Prostate gland (tissue), 2 donors: ENCODE data around the gene PSMD13. TPM values are rescaled to one million over a fixed set of nuclear protein-coding genes. Genes with fewer than 3 reads are reported as not detected.

ENCODE experiments used
- DNase-seq: peaks from one replicate; pipeline ENCODE4 v3.0.0-alpha.2; 2019; ENCODE audit warnings: low spot score
- H3K27ac ChIP-seq, 2 donors: fragments of 200-600 bp; sonication (generic); 2 replicates each; pipeline ENCODE4 v1.5.1; 2017 to 2019
- H3K27me3 ChIP-seq: fragments of 200-600 bp; sonication (generic); replicated peaks from 2 replicates; pipeline ENCODE4 v1.5.1; 2019; ENCODE audit not compliant: insufficient read depth
- H3K36me3 ChIP-seq, 2 donors: fragments of 200-600 bp; sonication (generic); 1 replicate in 1 of 2; 2 replicates in 1 of 2; pipeline versions ENCODE4 v1.5.1 to v1.8.1; 2017 to 2019
- H3K4me1 ChIP-seq: fragments of 200-600 bp; sonication (generic); replicated peaks from 2 replicates; pipeline ENCODE4 v1.5.1; 2019
- H3K4me3 ChIP-seq, 2 donors: fragments of 200-600 bp; sonication (generic); 2 replicates each; pipeline ENCODE4 v1.5.1; 2017 to 2019
- H3K9me3 ChIP-seq: fragments of 200-600 bp; sonication (generic); 2 replicates; pipeline ENCODE4 v1.5.1; 2017
- CTCF ChIP-seq, 4 experiments: fragments of 200-600 bp in 2 of 4; fragments of 450-650 bp in 2 of 4; sonication (generic) in 2 of 4; IDR thresholded peaks; 1 replicate in 3 of 4; 2 replicates in 1 of 4; pipeline ENCODE4 v1.5.1; 2016 to 2019; ENCODE audit warnings: antibody characterized with exemption in 4 of 4, mild to moderate bottlenecking in 2 of 4, moderate library complexity in 2 of 4
- POLR2A ChIP-seq: fragments of 450-650 bp; IDR thresholded peaks from one replicate; pipeline ENCODE4 v1.6.1; 2016; ENCODE audit warnings: antibody characterized with exemption, mild to moderate bottlenecking
- POLR2AphosphoS5 ChIP-seq: sonication (generic); formaldehyde crosslinking; IDR thresholded peaks from one replicate; pipeline ENCODE4 v1.6.1; 2017; ENCODE audit warnings: antibody characterized with exemption
- WGBS: methylation state at CpG from one replicate; pipeline ENCODE4 v1.1.5; 2018; 5-methylcytosine and 5-hydroxymethylcytosine counted together
- intact Hi-C: fragments of 100-400 bp; cut with DNase I; formaldehyde crosslinking; loops from one replicate; pipeline ENCODE4 v1.14.2; 2022
- total RNA-seq, 2 donors: library from RNA; depleted of rRNA; stranded (reverse); fragments of >200 nt; gene quantifications; one replicate each; pipeline ENCODE4 v1.1.0, GENCODE V29; 2016

PSMD13 gene
- total RNA-seq, 2 donors from 2014 or later, result 87.4 to 129 TPM

DNA sequence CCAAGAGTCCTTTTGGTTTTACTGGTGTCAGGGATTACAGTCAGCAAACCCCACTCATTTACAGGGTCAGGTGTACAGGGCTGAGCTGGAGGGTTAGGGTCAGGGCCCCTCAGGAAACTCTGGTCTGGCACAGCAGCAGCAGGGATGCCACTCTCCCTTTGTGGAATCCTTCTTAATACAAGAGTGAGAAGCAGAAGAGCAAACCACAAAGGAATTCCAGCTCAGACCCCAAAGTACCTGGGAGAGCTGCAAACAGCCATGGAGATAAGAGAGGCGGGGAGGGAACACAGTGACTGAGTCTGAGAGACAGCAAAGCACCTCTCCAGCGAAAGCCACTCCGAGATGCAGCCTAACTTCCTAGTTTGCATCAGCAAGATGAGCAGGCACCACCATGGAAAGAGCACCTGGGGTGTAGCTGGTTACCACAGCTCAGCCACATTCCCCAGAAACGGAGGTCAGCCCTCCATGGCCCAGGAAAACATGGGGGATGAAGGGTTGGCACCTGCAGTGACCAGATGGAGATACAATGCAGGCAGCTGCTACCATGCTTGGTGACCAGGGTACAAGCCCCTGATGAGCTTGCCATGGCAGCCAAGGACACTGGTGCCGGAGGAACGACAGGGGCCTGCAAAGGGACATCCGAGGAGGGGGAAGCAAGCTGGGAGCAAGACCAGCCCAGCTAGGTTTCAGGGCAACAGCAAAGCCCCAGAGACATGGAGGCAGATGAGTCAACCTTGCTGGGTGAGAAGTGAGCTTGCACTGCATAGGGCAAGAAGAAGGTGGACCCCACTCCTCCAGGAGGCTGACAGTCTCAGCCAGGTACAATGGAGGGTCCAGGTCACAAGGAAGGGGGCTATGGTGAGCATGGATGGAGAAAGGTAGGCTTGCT lies 33.5 kb upstream of the PSMD13 start:
- TF ChIP-seq CTCF (IDR thresholded peaks at IDR 0.05), result no peak
- TF ChIP-seq POLR2AphosphoS5, result no peak
- TF ChIP-seq POLR2A, result no peak
- intact Hi-C loops, result loop anchor here (5.0 kb wide), 1 partner anchor 154 kb away; no protein-coding TSS in a partner anchor

GRCh38 chr11:203945-204586 lies 32.7 kb upstream of the PSMD13 start:
- Histone ChIP-seq H3K27me3 (no peaks in the 10 kb centered on the region), H3K4me3 (no peak overlapping the region), H3K4me1 (peaks cover 6% of the 10 kb centered on the region), H3K36me3 (peaks cover 0 to 6% of the 10 kb centered on the region in 2 donors), H3K9me3 (no peaks in the 10 kb centered on the region), H3K27ac (no peak overlapping the region)
- 88% methylated on average over 4 of the region's 4 CpGs for WGBS
- TF ChIP-seq CTCF (IDR thresholded peaks at IDR 0.05) (no peak), POLR2AphosphoS5 (no peak), POLR2A (no peak)
- peak; percentile 2 for DNase-seq
- intact Hi-C loops, result loop anchor here (5.0 kb wide), 1 partner anchor 153 kb away; no protein-coding TSS in a partner anchor

More for the DNA sequence above, 33.5 kb upstream of the PSMD13 start:
- Histone ChIP-seq H3K9me3 (no peaks in the 10 kb centered on the region), H3K4me3 (no peak overlapping the region), H3K4me1 (peaks cover 6% of the 10 kb centered on the region), H3K36me3 (peaks cover 0 to 6% of the 10 kb centered on the region in 2 donors), H3K27ac (no peak overlapping the region), H3K27me3 (no peaks in the 10 kb centered on the region)
- peak; percentile 1 for DNase-seq
- 80% methylated on average over 7 of the region's 7 CpGs for WGBS

GRCh38 chr11:204587-205109 lies 32.1 kb upstream of the PSMD13 start:
- Histone ChIP-seq H3K27ac (no peak overlapping the region), H3K4me3 (no peak overlapping the region), H3K4me1 (peaks cover 11% of the 10 kb centered on the region), H3K27me3 (no peaks in the 10 kb centered on the region), H3K36me3 (peaks cover 0 to 6% of the 10 kb centered on the region in 2 donors), H3K9me3 (no peaks in the 10 kb centered on the region)
- TF ChIP-seq POLR2AphosphoS5 (no peak), POLR2A (no peak), CTCF (IDR thresholded peaks at IDR 0.05) (no peak)
- DNase-seq, result peak; percentile 3
- whole genome bisulfite sequencing, result 86% methylated on average over 10 of the region's 12 CpGs
- intact Hi-C loops, result loop anchor here (5.0 kb wide), 2 partner anchors 153 to 243 kb away; no protein-coding TSS in a partner anchor

DNA sequence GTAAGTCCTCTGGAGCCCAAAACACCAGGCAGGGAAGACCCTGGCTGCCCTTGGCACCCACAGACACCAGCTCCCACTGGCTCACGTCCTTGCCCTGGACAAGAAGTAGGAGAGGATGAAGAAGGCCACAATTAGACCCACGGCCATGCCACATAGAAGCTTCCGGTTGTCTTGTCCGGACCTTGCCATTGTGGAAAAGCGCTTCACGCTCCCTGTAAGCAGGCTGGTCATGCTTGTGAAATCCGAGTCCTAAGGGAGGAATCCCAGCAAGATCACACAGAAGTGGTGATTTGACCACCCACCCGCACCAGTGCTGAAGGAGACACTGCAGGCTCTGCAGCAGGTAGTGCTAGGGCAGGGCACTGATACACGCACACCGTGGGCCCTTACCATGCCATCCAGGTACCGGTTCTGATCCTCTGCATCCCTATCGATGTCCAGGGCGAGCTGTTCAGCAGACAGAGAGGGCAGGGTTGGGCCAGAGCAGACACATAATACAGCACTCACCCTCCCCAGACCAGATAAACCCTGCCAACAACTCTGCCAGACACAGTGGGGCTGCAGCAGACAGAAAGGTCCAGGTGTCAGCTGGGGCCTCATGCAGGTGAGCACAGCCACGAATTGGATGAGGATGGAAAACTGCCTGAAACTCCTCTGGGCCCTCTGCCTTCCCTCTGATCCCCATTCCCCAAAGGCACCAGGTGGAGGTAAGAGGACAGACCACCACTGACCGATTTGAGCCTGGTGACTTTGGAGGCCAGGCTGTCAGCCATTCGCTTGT lies 31.4 kb upstream of the PSMD13 start:
- no peak for TF ChIP-seq POLR2A
- TF ChIP-seq CTCF (IDR thresholded peaks at IDR 0.05), result no peak
- no peak for TF ChIP-seq POLR2AphosphoS5
- no peak overlapping the region for H3K27ac ChIP-seq
- peaks cover 18% of the 10 kb centered on the region for H3K4me1 ChIP-seq

More for the DNA sequence above, 31.4 kb upstream of the PSMD13 start:
- WGBS, result 83% methylated on average over 16 of the region's 16 CpGs
- no peaks in the 10 kb centered on the region for H3K27me3 ChIP-seq
- H3K4me3 ChIP-seq, result peak overlapping the region in 1 of 2 donors; percentile 64
- intact Hi-C loops, result loop anchor here (2.0 to 5.0 kb wide), 2 partner anchors 31 to 242 kb away; partner anchors contain the start of genes PSMD13 and SIRT3
- no peaks in the 10 kb centered on the region for H3K9me3 ChIP-seq
- DNase-seq, result peak; percentile 3
- peaks cover 0 to 6% of the 10 kb centered on the region in 2 donors for H3K36me3 ChIP-seq
